Skeletal muscle satellite cell (primary cell): ENCODE measurements around the gene MAP4K1. TPM values are rescaled to one million over a fixed set of nuclear protein-coding genes. Genes with fewer than 3 reads are reported as not detected.

ENCODE experiments used
- H3K27me3 ChIP-seq: 2 replicates; pipeline ENCODE4 v1.7.0; 2013; ENCODE audit warnings: low read length; ENCODE audit not compliant: control insufficient read depth, insufficient read depth
- H3K36me3 ChIP-seq: 2 replicates; pipeline ENCODE4 v1.7.0; 2013; ENCODE audit warnings: mild to moderate bottlenecking, control low read depth, low read length; ENCODE audit not compliant: insufficient read depth
- H3K4me1 ChIP-seq: 2 replicates; pipeline ENCODE4 v1.7.0; 2013; ENCODE audit warnings: low read length; ENCODE audit not compliant: control insufficient read depth, insufficient read depth
- H3K4me2 ChIP-seq: 2 replicates; pipeline ENCODE4 v1.7.0; 2013; ENCODE audit warnings: mild to moderate bottlenecking, low read length
- H3K4me3 ChIP-seq: 2 replicates; pipeline ENCODE4 v1.7.0; 2013; ENCODE audit warnings: low read length
- H3K9ac ChIP-seq: 2 replicates; pipeline ENCODE4 v1.7.0; 2013; ENCODE audit warnings: mild to moderate bottlenecking, low read depth, low read length, moderate library complexity
- H3K9me3 ChIP-seq: replicated peaks from 2 replicates; pipeline ENCODE4 v1.7.0; 2013; ENCODE audit warnings: mild to moderate bottlenecking, control low read depth, low read length
- total RNA-seq: library from RNA; depleted of rRNA; stranded (reverse); fragments of >200 nt; gene quantifications from 2 replicates; pipeline ENCODE4 v1.2.3, GENCODE V29; 2012; rRNA removed

MAP4K1 gene
- 0.25 TPM in 1 of 2 replicates, not detected in the other for total RNA-seq

- H3K4me3 ChIP-seq = peak within 1 kb of the TSS; percentile 83
- no peaks in the 10 kb centered on the region for H3K9me3 ChIP-seq
- H3K36me3 ChIP-seq = peaks cover 20% of the 10 kb centered on the region
- H3K4me1 ChIP-seq = peaks cover 15% of the 10 kb centered on the region
- no peaks in the 10 kb centered on the region for H3K27me3 ChIP-seq
- peak within 1 kb of the TSS; percentile 95 for H3K4me2 ChIP-seq
- H3K9ac ChIP-seq = peak within 1 kb of the TSS; percentile 96
Observed at GRCh38 chr19:38617764-38618589, at the start of gene MAP4K1. Gene MAP4K1 (minus strand): TSS chr19:38617953. CDS start chr19:38617895, 58 bp downstream.

DNA sequence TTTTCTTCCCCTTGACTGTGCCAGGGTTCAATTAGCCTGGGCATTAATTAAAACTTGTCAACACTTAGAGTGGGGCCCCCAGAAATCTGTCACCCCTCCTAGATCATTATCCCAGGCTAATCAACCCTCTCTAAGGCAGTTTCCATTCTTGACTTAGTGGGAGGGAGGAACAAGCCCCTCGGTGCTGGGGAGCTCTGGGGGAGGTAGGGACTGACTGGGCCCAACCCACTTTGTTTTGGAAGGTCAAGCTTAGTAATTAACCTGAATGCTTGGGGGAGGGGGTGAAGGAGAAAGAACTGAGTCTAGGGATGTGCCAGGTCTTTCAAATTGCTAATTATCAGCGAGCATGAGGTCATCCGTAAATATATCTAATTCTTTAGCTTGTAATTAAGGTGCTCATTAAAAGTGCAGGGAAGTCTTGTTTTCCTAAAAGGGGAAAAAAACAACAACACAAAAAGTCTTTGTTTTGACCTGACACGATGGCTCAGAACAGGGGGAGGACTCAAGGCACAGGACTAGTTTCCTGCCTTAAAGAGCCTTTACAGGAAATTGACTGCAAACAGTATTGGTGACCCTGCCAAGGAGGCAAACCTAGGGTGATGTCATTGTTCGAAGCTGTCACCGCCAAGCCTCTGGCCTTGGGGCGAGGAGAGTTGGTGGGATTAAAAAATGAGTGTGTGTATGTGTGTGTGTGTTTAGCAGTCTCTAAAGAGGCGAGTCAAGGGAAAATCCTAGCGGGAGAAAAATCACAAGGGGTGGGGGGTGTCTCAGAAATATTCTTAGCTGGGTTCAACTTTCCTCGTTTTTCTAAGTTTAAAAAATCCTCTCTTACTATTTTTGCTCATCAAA is 49.1 kb upstream of the MAP4K1 start:
- Histone ChIP-seq H3K27me3 (no peaks in the 10 kb centered on the region), H3K4me3 (peak overlapping the region; percentile 12), H3K9ac (peak overlapping the region; percentile 78), H3K36me3 (peaks cover 41% of the 10 kb centered on the region), H3K4me2 (peak overlapping the region; percentile 61), H3K9me3 (no peaks in the 10 kb centered on the region), H3K4me1 (peaks cover 95% of the 10 kb centered on the region)

DNA sequence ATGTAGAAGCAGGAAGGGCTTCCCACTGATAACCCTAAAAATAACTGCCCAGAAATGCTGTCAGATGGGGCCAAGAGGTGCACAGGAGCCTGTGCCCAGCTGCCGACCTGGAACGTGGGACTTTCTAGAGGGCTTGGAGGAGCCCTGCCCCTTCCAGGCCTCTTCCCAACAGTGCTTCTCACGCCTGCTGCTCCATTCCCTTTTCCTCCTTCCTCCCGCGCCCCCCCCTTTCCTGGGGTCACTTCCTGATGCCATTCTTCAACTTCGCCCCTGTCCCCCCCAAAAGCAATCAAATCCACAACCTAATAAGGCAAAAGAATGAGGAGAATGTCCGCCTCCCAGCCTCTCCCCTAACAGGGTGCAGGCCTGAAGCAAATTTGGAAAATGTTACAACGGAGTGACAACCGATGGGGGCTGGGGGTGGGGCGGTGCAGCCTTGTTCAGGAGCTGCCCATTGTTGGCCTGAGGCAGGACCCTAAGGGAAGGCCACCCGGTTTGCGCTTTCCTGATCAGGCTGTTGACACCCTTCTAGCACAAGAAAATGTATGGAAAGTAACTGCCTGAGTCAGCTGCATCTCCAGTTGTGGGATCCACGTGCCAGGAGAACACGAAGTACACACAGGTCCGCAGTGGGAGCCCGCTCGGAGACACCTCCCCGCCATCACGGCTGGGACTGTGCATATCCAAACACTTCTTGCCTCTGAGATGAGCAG is 48.4 kb upstream of the MAP4K1 start:
- Histone ChIP-seq H3K4me2 (peak overlapping the region; percentile 61), H3K9me3 (no peaks in the 10 kb centered on the region), H3K4me3 (peak overlapping the region; percentile 5), H3K27me3 (no peaks in the 10 kb centered on the region), H3K4me1 (peaks cover 90% of the 10 kb centered on the region), H3K9ac (peak overlapping the region; percentile 78), H3K36me3 (peaks cover 43% of the 10 kb centered on the region)

DNA sequence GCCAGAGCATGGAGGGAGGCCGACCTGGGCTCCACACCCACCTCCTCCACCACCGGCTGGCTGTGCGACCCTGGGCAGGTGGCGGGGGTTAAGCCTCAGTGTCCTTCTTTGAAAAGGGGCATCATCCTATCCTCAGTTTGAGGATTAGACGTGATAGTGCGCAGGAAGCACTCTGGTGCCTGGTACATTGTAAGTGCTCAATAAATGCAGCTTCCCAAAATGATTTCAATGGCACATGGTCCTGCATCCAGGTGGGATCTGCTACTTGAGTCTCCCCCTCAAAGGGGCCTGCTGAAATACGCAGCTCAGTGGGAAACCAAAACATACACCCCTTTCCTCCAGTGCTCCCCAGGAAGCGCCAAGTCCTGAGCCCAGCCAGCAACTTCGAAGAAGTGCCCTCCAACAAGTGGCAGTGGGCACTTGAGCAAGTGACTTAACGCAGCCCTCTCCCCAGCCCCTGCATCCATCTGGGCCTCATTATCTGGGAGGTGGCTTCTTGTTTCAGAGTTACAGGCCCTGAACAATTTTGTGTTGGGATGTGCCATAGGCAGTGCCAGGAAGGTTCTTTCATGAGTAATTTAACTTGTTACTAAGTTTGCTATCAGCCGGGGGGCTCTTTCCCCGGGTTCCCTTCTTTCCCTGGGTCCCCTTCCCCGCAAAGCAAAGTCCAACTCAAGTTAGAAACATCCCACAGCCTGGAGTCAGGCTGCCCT is 47.6 kb upstream of the MAP4K1 start:
- no peaks in the 10 kb centered on the region for H3K27me3 ChIP-seq
- H3K36me3 ChIP-seq = peaks cover 49% of the 10 kb centered on the region
- H3K4me2 ChIP-seq = peak overlapping the region; percentile 61
- H3K9me3 ChIP-seq = no peaks in the 10 kb centered on the region
- peaks cover 93% of the 10 kb centered on the region for H3K4me1 ChIP-seq
- H3K4me3 ChIP-seq = peak overlapping the region; percentile 21
- peak overlapping the region; percentile 78 for H3K9ac ChIP-seq

DNA sequence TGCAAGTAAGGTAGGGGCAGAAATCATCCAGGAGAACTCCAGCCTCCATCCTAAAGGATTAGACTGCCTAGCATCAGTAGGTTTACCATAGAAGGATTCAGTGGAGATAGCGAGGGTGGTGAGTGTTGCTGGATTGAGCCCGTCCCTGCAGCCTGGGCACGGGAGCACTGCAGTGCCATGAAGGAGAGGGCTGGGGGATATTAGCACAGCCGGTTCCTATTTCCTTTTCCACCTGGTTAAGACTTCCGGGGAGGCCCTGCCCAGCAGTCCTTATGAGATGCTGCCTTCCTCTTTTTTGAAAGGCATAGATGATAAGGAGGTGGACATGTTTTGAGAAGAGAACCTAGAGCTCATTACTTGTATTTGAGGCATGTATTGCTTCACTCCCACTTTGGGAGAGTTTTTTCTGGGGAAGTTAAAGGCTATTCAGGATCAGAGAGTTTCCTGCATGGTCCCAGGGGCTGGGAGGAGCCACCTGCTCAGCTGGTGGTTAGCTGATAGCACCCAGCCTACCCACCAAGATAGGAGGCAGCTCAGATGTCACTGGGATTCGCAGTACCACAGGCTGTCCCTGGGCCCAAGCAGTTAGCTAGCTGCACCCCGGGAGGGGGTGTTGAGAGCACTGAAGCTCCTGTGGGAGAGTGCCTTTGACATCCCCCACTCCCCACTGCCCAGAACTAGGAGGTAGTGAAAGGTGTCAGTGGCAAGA is 46.9 kb upstream of the MAP4K1 start:
- H3K27me3 ChIP-seq = no peaks in the 10 kb centered on the region
- peak overlapping the region; percentile 21 for H3K4me3 ChIP-seq
- peaks cover 43% of the 10 kb centered on the region for H3K36me3 ChIP-seq
- H3K9me3 ChIP-seq = no peaks in the 10 kb centered on the region
- H3K4me1 ChIP-seq = peaks cover 93% of the 10 kb centered on the region
- peak overlapping the region; percentile 78 for H3K9ac ChIP-seq
- peak overlapping the region; percentile 59 for H3K4me2 ChIP-seq

DNA sequence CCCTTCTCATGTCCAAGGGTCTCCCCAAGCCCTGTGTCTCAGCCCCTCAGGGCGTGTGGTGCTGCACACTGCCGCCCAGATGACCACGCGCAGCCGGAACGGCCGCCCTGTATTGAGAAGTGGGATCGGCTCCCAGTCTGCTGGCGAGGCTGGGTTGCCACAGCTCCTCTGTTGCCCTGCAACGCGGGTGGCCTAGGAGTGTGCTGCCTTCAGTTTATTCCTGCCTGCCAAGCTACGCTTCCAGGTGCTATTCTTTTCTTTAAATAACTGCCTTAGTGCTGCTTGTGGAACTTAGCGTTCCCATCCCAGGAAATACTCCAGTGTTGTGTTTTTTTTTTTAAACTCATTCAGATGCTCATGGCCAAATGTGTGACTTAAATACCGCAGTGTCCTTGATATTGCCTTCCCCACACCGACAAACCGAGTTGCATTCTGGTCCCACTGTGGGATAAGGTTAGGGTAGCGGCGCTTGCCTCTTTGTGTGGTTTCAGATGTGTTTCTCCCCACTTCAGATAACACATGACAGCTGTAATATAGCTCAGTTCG is 46.3 kb upstream of the MAP4K1 start:
- H3K4me3 ChIP-seq = peak overlapping the region; percentile 18
- H3K36me3 ChIP-seq = peaks cover 37% of the 10 kb centered on the region
- no peaks in the 10 kb centered on the region for H3K9me3 ChIP-seq
- peaks cover 93% of the 10 kb centered on the region for H3K4me1 ChIP-seq
- no peaks in the 10 kb centered on the region for H3K27me3 ChIP-seq
- H3K4me2 ChIP-seq = peak overlapping the region; percentile 59
- peak overlapping the region; percentile 78 for H3K9ac ChIP-seq

DNA sequence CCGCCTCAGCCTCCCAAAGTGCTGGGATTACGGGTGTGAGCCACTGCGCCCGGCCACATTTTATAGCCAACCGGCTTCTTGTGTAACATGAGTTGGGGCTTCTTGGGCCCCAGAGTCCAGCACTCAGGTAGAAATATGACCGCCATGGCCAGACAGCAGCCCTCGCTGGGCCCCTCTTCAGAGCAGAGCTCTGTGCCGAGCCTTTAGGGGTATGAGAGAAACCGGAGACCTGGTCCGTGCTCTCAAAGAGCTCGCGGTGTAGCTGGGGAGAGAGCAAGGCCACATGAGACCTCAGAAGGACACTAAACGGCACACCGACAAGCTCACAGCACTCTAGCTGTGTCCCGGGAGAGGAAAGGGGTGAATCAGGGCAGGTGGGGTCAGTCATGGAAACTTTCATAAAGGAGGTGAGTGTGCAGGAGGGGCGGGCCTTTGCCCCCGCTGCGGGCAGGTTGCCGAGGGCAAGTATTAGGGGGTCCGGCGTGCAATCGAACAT is 45.5 kb upstream of the MAP4K1 start:
- Histone ChIP-seq H3K27me3 (no peaks in the 10 kb centered on the region), H3K36me3 (peaks cover 34% of the 10 kb centered on the region), H3K4me1 (peaks cover 91% of the 10 kb centered on the region), H3K9ac (peak overlapping the region; percentile 78), H3K4me3 (no peak overlapping the region), H3K4me2 (peak overlapping the region; percentile 59), H3K9me3 (no peaks in the 10 kb centered on the region)

GRCh38 chr19:38662537-38663155 is 44.9 kb upstream of the MAP4K1 start:
- H3K27me3 ChIP-seq = no peaks in the 10 kb centered on the region
- peaks cover 34% of the 10 kb centered on the region for H3K36me3 ChIP-seq
- no peaks in the 10 kb centered on the region for H3K9me3 ChIP-seq
- H3K9ac ChIP-seq = no peak overlapping the region
- no peak overlapping the region for H3K4me3 ChIP-seq
- H3K4me1 ChIP-seq = peaks cover 91% of the 10 kb centered on the region
- no peak overlapping the region for H3K4me2 ChIP-seq

DNA sequence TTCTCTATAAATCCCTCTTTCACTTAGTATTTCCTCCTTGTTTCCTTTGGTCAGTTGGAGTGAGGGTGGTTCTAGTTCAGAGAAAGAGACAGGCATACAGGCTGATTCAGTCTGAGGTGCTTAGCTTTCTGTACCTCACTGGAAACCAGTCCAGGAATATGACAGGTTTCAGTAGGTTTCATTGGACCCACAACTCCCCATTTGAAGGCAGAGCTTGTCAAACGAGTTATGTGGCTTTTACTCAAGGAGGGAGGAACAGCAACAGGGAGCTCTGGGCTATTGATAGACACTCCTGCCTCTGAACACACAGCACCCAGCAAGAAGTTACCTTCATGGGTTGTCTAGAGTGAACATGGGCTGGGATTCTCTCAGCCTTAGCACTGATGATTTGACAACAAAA is 44.2 kb upstream of the MAP4K1 start:
- peaks cover 91% of the 10 kb centered on the region for H3K4me1 ChIP-seq
- no peaks in the 10 kb centered on the region for H3K27me3 ChIP-seq
- H3K4me3 ChIP-seq = no peak overlapping the region
- no peak overlapping the region for H3K4me2 ChIP-seq
- H3K9ac ChIP-seq = peak overlapping the region; percentile 8
- peaks cover 34% of the 10 kb centered on the region for H3K36me3 ChIP-seq
- no peaks in the 10 kb centered on the region for H3K9me3 ChIP-seq

DNA sequence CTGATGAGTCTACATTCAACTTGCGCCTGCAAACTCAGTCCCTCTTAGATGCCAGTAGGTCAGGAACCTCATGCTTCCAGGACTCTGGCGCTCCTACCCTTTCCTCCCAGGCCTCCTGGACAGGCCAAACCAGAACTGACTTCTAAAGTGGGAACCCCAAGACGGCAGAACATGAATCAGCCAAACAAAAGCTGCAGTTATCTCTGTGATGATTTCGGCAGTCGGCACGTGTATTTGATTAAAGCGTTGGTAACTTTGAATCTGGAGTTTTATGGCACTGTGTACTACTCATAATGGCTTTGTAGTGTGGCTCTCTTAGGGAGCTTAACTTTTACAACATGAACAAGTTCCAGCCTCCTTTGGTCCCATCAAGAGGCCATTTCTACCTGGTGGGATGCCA is 43.4 kb upstream of the MAP4K1 start:
- Histone ChIP-seq H3K27me3 (no peaks in the 10 kb centered on the region), H3K9ac (no peak overlapping the region), H3K9me3 (no peaks in the 10 kb centered on the region), H3K4me2 (no peak overlapping the region), H3K36me3 (peaks cover 35% of the 10 kb centered on the region), H3K4me3 (no peak overlapping the region), H3K4me1 (peaks cover 91% of the 10 kb centered on the region)
